RCC 7860 (cell line): ENCODE measurements around the gene CARD9.
A peak's percentile ranks its signal among the peaks of the same experiment; 100 is the strongest.
"Not testable (repeated sequence)": the region's sequence is repeated elsewhere in the genome, so short reads cannot be mapped to it uniquely, and the experiment has no call there.

Experiments
- DNase-seq: peaks from one replicate; pipeline ENCODE4 v3.0.0-alpha.2; 2015; ENCODE audit warnings: low spot score
- FAIRE-seq: peaks from 2 replicates; lab custom pipeline; 2012; peaks lifted over from hg19 to GRCh38; lab: Jason Lieb, UNC

Gene CARD9

DNA sequence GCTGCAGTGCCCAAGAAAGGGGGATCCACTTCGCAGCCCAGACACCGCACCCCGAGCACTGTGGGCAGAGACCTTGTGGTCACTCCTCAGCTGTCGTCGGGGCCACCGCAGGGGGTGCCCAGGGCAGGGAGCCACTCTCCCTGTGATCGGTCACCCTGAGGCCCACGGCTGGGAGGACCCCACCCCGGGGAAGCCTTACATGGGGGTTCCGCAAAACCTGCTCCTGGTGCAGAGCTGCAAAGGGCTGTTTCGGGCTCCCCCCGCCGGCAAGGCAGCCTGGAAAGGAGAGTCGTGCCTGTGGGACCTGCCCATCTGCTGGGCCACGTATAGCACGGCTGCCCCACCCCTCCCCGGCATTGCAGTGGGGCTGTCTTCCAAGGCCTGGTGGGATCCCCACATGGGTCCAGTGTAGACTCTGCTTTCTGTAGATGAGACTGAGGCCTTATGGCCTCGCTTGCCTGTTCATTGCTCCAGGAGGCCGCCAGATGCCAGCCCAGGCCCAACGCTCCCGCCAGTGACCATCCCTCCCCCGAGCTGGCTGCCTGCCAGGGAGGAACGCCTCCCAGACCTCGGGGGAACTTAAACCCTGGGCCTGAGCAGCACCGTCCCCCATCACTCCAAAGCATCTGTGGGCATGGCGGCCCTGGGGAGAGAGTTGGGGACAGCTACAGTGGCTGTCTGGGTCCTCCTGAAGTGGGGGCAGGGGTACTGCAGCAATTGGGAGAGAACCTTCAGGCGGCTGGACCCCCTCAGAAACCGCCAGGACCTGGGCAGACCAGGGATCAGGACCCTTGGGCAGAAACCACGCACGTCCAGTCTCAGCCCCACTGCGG lies 8.3 kb downstream of the CARD9 start:
- no peak for FAIRE-seq
- no peak for DNase-seq

DNA sequence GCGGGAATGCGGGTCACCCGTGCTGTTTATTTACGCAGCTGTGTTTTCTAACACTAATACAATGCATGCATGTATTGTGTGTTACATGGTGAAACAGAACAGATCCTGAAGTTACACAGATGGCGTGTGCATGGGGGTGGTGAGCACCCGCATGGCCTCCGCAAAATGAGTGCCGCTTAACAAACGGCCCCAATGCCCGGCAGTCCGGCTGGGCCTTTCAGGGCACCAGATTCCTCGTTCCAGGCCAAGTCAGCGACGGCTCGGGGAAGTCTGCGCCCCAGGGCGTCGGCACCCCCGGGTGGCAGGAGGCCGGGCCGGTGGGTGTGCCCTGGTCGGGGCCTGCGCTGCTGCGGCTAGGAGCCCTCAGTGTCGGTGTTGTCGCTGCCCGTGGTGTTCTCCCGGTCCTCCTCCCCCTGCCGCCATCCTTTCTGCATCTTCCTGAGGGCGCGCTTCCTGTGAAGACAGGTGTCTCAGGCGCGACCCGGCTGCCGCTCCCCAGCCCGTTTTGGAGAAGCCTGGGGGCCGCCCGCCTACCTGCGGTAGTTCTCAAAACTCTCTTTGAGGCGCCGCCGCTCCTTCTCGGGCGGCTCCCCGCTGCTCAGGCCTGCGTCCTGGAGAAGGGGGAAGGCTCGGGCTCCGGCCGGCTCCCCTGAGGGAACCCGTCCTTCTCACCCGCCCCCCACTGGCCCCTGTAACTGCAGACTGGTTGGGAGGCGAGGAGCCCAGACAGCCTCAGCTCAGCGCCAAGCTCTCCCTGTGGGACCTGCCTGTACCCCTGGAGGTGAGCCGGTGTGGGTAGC lies 9.3 kb downstream of the CARD9 start:
- FAIRE-seq (no peak), DNase-seq (no peak)

DNA sequence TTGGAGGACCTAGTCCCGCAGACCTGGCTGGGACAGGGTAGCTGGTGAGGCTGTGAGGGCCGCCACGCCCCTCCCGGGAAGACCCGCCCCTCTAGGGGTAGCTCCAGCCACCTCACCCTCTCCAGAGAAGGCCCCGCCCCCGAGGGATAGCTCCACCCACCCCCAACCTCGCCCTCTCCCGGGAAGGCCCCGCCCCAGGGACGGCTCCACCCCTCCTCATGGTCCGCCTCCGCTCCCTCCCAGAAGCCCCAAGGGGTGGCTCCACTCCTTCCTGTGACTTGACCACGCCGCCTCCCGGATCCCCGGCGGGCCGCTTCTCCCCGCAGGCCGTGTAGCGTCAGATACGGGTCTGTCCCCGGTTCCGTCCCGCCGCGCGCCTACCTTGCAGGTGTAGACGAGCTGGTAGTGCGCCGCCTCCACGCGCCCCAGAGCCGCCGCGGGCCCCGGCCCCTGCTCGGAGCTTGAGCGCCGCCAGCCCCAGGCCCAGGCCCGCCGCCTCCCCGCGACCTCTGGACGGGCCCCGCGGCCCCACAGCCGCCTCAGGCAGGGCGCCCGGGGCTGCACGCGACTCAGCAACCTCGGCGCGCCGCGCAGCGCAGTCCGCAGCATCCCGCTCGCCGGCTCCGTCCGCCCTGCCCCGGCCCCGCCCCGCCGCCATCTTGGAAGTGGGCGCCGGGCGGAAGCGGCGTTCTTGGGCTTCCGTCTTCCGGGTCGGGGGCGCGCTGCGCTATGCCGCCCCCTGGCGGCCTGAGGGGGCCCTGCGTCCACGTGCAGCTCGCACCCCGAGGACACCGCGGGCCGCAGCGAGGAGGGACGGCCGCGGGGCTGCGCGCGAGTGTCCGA lies 10.1 kb downstream of the CARD9 start, which contains the start of gene DNLZ:
DNLZ (minus strand) TSS at position 639 of the 843 bp plus-strand sequence; CDS start at position 609, 30 bp downstream.
- FAIRE-seq, result peak; percentile 71
- peak; percentile 89 for DNase-seq

DNA sequence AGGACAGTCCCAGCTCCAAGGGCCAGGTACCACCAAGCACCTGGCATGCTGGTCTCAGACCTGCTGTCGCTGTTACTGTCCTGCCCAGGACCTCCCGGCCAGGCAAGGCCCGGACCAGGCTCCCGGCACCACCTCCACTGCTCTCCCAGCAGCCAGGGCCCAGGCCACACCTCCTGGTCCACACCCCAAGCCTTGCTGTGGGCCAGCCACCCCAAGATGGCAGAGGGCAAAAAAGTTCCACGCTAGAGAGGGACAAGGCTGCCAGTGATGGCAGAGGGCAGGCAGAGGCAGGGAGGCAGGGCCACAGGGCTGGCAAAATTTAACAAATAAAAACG lies 11.1 kb downstream of the CARD9 start:
- DNase-seq, result no peak
- FAIRE-seq, result no peak

DNA sequence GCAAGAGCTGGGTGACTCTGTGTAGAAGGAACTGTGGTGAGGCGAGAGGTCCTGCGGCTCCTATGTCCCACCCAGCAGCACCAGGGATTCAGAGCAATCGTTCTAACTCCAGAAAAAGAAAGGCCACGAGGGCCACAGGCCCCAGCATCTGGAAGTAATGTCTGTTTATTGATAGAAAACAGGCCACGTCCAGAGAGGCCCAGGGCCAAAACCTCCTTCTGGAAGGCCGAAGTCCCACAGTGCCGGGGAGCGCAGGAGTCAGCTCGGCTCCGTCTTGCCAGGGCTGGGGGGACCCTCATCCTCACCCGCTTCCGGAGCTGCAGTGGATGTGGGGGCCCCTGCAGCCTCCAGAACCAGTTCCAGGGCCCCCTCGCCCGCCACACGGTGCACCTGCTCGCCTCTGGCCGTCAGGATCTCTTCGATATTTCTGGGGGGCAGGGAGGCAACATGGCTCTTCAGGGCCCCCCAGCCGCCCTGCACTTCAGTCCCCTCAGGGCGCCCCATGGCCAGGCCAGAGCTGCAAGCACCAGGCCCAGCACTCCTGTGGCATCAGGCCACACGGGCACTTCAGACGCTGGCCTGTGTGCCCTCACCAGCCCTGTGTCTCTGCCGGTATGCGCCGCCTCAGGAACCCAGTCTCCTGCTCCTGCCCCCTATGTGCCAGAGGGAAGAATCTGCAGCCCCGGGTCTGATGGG lies 11.6 kb downstream of the CARD9 start:
- DNase-seq (no peak), FAIRE-seq (no peak)

DNA sequence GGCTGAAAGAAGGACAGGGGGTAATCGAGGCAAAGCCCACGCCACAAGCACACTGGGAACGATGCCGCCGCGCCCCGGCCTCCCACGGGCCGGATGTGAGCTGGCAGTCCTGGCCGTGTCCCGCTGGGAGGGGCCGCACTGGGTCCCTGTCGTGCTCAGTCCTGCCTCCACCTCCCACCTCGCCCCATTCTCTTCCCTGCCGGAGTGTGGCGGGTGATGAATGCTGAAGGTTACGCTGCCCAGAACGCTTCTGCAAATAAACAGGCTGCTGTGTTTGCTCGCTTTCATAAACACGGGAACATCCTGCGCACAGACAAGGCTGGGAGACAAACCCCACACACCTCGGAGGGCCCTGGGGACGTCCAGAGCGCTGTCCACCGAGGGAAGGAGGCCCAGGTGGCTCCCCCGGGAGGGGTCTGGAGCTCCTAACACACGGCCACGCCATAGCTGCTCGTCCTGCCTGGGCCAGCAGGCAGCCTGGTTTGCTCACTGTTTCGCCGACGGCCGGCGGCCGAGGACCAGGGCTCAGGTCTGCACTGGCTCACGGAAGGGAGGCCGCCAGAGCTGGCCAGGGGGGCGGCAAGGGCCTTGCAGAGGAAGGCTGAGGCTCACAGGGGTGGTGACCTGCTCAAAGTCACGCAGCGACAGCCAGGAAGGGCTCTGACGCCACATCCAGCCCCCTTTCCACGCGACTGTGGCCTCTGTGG lies 12.3 kb downstream of the CARD9 start:
- FAIRE-seq (no peak), DNase-seq (no peak)

DNA sequence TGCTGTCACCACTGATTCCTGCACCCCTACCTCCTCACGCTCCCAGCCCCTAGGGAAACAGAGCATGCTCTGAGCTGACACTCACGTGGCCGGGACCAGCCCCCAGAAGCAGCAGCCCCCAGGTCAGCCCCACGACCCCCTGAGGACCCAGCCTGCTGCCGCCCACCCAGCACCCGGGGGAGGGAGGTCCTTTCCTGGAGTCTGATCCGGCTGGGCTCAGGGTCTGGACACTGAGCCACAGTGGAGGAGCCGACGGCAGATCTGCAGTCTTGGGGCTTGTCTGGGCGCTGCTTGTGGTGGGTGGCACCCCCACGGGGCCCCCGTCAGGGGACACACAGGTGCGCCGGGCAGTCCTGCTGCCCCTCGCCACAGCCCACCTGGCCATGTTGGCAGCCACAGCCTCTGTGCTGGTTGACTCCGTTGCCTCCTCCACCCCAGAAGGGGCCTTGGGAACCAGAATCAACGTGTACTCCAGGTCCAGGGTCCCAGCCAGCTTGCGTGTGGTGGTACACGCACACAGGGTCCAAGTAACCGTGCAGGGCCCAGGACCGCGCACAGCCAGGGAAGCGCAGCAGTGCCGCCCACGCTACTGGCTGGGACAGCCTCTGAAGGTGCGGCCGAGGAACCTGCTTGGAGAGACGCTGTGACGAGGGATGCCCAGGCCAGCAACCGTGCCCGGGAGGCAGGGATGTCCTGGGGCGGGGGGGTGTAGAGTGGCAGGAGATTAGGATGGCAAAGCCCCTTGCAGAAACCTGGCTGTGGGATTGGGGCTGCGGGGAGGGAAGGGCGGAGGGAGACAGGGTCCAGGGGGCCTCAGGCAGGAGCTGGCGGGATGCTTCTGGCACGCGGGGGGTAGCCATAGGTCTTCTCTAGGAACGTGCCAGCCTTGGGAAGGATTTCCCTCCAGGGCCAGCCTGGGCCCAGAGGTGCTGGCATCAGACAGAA lies 13.4 kb downstream of the CARD9 start:
- DNase-seq (no peak), FAIRE-seq (no peak)

DNA sequence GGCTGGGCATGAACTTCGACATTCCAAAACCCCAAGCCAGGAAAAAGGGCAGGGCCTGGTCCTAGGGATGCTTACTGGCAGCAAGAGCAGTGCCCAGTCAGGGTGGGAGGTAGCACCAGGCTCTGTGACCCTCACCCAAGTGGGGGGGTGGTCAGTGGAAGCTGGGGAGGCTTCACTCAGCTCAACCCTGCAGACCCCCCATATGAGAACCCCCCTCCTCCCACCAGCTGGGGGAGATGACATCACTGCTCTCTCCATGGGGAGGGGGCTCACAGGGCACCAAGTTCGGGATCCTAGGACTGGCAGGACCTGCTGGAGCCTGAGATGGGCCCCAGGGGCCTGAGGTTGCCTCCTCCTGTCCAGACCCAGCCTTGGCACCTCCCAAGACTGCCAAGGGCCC lies 14.6 kb downstream of the CARD9 start:
- DNase-seq (no peak), FAIRE-seq (no peak)

DNA sequence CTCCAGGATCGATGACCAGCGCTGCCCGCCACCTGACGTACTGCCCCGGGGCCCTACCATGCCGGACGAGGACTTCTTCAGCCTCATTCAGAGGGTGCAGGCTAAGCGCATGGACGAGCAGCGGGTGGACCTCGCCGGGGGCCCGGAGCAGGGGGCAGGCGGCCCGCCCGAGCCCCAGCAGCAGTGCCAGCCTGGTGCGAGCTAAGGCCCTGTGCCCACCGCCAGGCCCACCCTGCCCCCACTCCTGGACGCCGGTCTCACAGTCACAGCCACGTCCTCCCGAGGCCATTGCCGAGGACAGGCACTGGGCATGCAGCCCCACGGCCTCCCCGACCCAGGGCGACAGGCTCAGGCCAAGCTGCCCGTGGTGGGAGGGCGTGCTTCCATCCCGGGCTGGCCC lies 15.5 kb downstream of the CARD9 start:
- no peak for DNase-seq
- no peak for FAIRE-seq

DNA sequence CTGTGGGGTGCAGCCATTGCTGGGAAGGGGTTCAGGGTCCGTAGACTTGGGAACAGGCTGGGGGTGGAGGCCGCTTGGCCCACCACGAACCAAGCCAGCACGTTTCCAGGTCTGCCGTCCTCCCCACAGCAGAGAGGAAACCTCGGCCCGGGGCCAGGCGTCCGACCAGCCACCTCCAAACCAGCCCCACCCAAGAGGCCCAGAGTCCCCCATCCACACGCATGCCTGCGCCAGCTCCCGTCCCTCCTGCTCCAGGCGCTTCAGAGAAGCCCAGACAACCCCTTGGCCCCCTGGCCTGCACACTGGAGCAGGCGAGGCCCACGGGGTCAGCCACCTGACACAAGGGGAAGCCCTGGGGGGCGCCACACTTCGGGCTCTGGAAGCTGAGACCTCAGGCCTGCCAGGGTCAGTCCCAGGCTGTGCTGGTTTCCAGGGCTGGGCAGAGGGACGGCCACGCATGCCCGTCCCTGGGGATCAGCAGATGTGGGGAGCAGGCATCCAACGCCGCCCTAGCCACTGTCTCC lies 16.2 kb downstream of the CARD9 start:
- FAIRE-seq (no peak), DNase-seq (no peak)

DNA sequence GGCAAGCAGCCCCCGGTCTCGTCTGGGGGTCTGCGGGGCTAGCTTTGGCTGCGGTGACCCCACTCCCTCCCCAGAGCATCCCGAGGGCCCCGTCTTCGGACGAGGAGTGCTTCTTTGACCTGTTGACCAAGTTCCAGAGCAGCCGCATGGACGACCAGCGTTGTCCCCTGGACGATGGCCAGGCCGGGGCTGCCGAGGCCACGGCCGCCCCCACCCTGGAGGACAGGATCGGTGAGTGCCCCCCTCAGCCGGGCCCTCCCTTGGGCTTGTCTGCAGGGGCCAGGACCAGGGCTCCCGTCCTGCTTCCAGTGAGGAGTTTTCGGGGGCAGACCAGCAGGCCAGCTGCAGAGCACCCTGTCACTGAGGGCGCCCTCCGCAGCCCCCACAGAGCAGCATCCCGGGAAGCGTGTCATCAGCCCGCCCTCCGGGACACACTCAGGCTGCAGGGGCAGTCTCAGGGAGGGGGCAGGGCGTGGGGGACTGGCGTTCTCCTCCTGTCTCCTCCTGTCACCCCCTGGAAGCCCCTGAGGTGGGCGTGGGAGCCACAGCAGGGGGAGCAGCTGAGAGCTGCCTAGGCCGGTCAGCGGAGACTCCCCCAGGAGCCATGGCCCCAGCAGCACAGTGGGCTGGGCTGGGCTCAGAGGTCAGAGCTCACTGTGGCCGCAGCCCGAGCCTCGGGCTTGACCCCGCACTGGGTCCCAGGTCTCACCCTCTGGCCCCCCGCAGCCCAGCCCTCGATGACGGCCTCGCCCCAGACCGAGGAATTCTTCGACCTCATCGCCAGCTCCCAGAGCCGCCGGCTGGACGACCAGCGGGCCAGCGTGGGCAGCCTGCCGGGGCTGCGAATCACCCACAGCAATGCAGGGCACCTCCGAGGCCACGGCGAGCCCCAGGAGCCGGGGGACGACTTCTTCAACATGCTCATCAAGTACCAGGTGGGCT lies 17.6 kb downstream of the CARD9 start:
- DNase-seq (no peak), FAIRE-seq (no peak)

DNA sequence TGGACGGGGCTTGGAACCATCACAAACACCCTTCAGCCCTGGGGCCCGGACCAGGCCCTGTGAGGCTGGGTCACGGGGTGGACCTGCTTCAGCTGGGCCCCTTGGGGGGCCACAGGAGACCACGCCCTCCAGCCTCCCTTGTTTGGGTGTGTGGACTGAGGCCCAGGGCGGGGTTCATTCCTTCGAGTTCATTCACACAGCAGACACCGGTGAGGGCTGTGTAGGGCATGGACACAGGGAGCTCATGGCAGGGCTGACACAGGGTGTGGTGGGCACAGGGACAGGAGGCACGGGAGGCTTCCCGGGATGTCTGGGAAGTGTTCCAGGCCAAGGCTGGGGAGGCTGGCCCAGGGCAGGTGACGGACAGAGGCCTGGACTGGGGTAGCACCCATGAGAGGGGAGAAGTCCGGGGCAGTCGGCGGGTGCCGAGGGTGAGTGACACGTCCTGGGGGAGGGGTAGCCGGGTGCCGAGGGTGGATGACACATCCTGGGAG lies 18.8 kb downstream of the CARD9 start:
- FAIRE-seq (no peak), DNase-seq (peak; percentile 53)

DNA sequence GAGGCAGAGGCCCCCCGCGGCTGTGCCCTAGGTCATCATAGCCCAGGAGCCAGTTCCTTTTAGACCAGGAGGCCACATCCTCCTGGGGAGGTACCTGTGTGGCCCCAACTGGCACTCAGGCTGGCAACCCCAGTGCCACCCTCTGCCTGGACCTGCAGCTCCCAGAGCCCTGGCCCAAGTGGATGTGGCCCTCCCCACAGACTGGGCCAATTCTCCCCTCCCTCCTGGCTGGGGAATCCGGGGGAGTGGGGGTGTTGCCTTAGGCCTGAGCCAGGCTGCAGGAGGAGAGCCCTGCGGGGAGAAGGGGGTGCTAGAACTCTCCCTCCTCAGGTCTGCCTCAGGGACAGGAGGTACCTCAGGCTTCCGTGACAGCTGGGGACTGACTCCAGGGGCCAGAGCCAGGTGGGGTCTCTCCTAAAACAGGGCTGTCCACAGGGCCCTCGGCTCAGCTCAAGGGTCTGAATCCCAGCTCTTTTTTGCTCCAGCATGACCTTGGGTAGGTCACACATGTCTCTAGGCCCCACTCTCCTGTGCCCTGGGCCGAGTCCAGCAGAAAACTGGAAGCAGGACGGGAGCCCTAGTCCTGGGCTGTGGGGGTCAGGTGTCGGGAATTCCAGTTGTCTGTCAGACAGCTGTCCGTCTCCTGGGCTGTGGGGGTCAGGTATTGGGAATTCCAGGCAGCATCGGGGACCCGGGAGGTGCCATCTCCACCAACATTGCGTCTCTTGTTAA lies 19.5 kb downstream of the CARD9 start:
- DNase-seq (no peak), FAIRE-seq (no peak)

DNA sequence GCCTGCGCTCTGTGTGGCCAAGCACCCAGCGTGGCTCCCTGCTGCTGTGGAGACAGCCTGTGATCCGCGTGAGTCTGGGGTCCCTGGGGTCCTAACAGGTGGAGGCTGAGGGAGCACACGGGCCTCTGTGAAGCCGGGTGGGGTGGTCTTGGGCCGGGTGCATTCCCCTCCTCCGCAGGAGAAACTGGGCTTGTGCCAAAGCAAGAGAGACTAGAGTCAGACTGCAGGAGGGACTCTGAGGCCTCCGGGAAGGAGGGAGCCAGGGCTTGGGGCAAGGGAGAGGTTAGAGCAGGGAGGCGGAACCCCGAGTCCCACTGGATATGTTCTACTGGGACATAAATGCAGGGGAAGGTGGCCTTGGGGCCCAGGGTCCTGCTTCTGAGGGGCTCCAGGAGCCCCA lies 20.4 kb downstream of the CARD9 start:
- FAIRE-seq, result no peak
- DNase-seq, result no peak

DNA sequence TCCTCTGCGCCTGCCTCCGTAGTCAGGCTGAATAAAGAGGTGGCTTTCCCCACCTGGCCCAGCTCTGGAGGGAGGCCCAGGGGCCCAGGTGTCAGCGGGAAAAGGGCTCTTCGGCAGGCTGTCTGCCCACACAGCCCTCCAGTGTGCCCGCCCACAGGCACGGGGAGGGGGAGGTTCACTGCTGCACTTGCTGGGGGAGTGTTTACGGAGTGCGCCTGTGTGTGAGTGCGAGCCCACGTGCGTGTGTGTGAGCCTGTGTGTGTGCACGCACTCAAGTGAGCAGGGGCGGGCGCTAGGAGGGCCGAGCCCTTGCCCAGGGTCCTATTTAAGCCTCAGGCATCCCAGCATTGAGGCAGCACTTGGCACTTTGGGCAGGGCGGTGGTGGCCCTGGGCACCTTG lies 20.8 kb downstream of the CARD9 start:
- no peak for DNase-seq

DNA sequence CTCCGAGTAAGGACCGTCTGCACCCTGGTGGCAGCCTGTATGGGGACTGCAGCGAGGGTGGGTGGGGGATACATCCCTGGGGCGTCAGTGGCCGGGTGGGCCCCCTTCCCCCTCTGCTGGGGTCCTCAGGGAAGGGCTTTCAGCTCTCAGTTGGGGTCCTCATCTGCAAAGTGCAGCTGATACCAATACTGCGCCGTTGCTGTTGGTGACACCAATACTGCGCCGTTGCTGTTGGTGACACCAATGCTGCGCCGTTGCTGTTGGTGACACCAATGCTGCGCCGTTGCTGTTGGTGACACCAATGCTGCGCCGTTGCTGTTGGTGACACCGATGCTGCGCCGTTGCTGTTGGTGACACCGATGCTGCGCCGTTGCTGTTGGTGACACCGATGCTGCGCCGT lies 21.6 kb downstream of the CARD9 start:
- not testable (repeated sequence) for DNase-seq, FAIRE-seq

More for the DNA sequence above, 20.8 kb downstream of the CARD9 start:
- no peak for FAIRE-seq
